ENCODE results near the gene WNT7B. TPM values are rescaled to one million over a fixed set of nuclear protein-coding genes. Genes with fewer than 3 reads are reported as not detected.

The WNT7B gene
- total and polyA plus RNA-seq, 10 donors = not detected

- DNase-seq = no peak
- H3K4me1 ChIP-seq = peaks cover 0 to 10% (median 0%) of the 10 kb centered on the region in 6 donors
- WGBS, 5 donors = 87 to 95% (median 90%) methylated on average over 19 to 29 of the region's 29 CpGs
- TF ChIP-seq POLR2AphosphoS5 (IDR thresholded peaks at IDR 0.05) (no peak), POLR2A (IDR thresholded peaks at IDR 0.05) (no peak)
- TF ChIP-seq, protein P1, sequence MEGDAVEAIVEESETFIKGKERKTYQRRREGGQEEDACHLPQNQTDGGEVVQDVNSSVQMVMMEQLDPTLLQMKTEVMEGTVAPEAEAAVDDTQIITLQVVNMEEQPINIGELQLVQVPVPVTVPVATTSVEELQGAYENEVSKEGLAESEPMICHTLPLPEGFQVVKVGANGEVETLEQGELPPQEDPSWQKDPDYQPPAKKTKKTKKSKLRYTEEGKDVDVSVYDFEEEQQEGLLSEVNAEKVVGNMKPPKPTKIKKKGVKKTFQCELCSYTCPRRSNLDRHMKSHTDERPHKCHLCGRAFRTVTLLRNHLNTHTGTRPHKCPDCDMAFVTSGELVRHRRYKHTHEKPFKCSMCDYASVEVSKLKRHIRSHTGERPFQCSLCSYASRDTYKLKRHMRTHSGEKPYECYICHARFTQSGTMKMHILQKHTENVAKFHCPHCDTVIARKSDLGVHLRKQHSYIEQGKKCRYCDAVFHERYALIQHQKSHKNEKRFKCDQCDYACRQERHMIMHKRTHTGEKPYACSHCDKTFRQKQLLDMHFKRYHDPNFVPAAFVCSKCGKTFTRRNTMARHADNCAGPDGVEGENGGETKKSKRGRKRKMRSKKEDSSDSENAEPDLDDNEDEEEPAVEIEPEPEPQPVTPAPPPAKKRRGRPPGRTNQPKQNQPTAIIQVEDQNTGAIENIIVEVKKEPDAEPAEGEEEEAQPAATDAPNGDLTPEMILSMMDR (IDR thresholded peaks at IDR 0.05 in 8 of 11, conservative IDR thresholded peaks at IDR 0.05 in 3 of 11) = no peak
- no peak overlapping the region for H3K4me3 ChIP-seq
- H3K27ac ChIP-seq = no peak overlapping the region
- no peaks in the 10 kb centered on the region for H3K36me3 ChIP-seq
- H3K27me3 ChIP-seq (replicated peaks in 1 of 7) = peaks cover 0 to 47% (median 9%) of the 10 kb centered on the region in 7 donors
- no peaks in the 10 kb centered on the region for H3K9me3 ChIP-seq
- intact Hi-C loops (cut with DNase I; ENCODE audit: low total_unique reads) = no loop called here
Measured at GRCh38 chr22:45922661-45923060, 54.3 kb downstream of the WNT7B start.

- Histone ChIP-seq H3K9me3 (no peaks in the 10 kb centered on the region), H3K27me3 (replicated peaks in 1 of 7) (peaks cover 0 to 49% (median 9%) of the 10 kb centered on the region in 7 donors), H3K27ac (no peak overlapping the region), H3K36me3 (no peaks in the 10 kb centered on the region), H3K4me3 (no peak overlapping the region), H3K4me1 (peaks cover 0 to 10% (median 0%) of the 10 kb centered on the region in 6 donors)
- 78 to 84% (median 80%) methylated on average over 15 of the region's 15 CpGs for WGBS, 5 donors
- TF ChIP-seq POLR2A (IDR thresholded peaks at IDR 0.05) (no peak), POLR2AphosphoS5 (IDR thresholded peaks at IDR 0.05) (no peak)
- TF ChIP-seq, protein P1 (IDR thresholded peaks at IDR 0.05 in 8 of 11, conservative IDR thresholded peaks at IDR 0.05 in 3 of 11) = no peak
- no peak for DNase-seq
- intact Hi-C loops (cut with DNase I; ENCODE audit: low total_unique reads) = no loop called here
Measured at GRCh38 chr22:45922256-45922655, 54.7 kb downstream of the WNT7B start.

- DNase-seq = no peak
- intact Hi-C loops (cut with DNase I; ENCODE audit: low total_unique reads) = no loop called here
- Histone ChIP-seq H3K27ac (no peak overlapping the region), H3K9me3 (peaks cover 0 to 3% (median 0%) of the 10 kb centered on the region in 8 donors), H3K27me3 (replicated peaks in 1 of 7) (peaks cover 0 to 48% (median 9%) of the 10 kb centered on the region in 7 donors), H3K36me3 (no peaks in the 10 kb centered on the region), H3K4me1 (peaks cover 0 to 10% (median 0%) of the 10 kb centered on the region in 6 donors), H3K4me3 (no peak overlapping the region)
- TF ChIP-seq POLR2A (IDR thresholded peaks at IDR 0.05) = no peak
- no peak for TF ChIP-seq POLR2AphosphoS5 (IDR thresholded peaks at IDR 0.05)
- TF ChIP-seq, protein P1 (IDR thresholded peaks at IDR 0.05 in 8 of 11, conservative IDR thresholded peaks at IDR 0.05 in 3 of 11) = no peak
- 76 to 93% (median 84%) methylated on average over 6 to 15 of the region's 15 CpGs for WGBS, 5 donors
Measured at GRCh38 chr22:45919504-45920286, 57.3 kb downstream of the WNT7B start.

Data from spleen (tissue), 11 donors.